Measurements from ENCODE around the gene SCN5A.

- no peak for TF ChIP-seq PATZ1 (CRISPR knock-in tag; IDR thresholded peaks at IDR 0.05; ENCODE audit: borderline replicate concordance)
- no peak for TF ChIP-seq SNAI2 (CRISPR knock-in tag; IDR thresholded peaks at IDR 0.05)
- TF ChIP-seq RARB (CRISPR knock-in tag; IDR thresholded peaks at IDR 0.05): no peak
- TF ChIP-seq ZNF8 (CRISPR knock-in tag; IDR thresholded peaks at IDR 0.05): no peak
- no peak for TF ChIP-seq ZC3H10 (CRISPR knock-in tag; IDR thresholded peaks at IDR 0.05)
- TF ChIP-seq TCF4 (CRISPR knock-in tag; IDR thresholded peaks at IDR 0.05; ENCODE audit: borderline replicate concordance): no peak
- no peak for TF ChIP-seq ISL1 (CRISPR knock-in tag; IDR thresholded peaks at IDR 0.05)
- TF ChIP-seq CREB5 (CRISPR knock-in tag; IDR thresholded peaks at IDR 0.05; ENCODE audit: low read depth): no peak
These were observed 110.6 kb downstream of the SCN5A start for GRCh38 chr3:38538773-38539353.

All from SK-N-SH treated with all-trans-retinoic acid at 6 μM for 48 hours (cell line).